Testis (tissue), 3 donors: Measurements from ENCODE around the gene ALS2CL. TPM values are rescaled to one million over a fixed set of nuclear protein-coding genes. Genes with fewer than 3 reads are reported as not detected.

Source experiments
- DNase-seq: peaks from one replicate; pipeline ENCODE4 v3.0.0-alpha.2; 2019
- H3K27ac ChIP-seq, 2 donors: fragments of 200-600 bp; sonication (generic); one replicate each; pipeline ENCODE4 v1.5.1; 2019
- H3K27me3 ChIP-seq: fragments of 200-600 bp; sonication (generic); one replicate; pipeline ENCODE4 v1.5.1; 2019
- H3K36me3 ChIP-seq: fragments of 200-600 bp; sonication (generic); one replicate; pipeline ENCODE4 v1.5.1; 2017; ENCODE audit warnings: low read depth; ENCODE audit errors: missing control alignments
- H3K4me1 ChIP-seq: fragments of 200-600 bp; sonication (generic); one replicate; pipeline ENCODE4 v1.5.1; 2019
- H3K4me3 ChIP-seq, 2 donors: fragments of 200-600 bp; sonication (generic); one replicate each; pipeline ENCODE4 v1.5.1; 2017 to 2019
- H3K9me3 ChIP-seq: fragments of 200-600 bp; sonication (generic); one replicate; pipeline ENCODE4 v1.5.1; 2017
- CTCF ChIP-seq, 3 experiments: fragments of 450-650 bp in 2 of 3; fragments of 200-600 bp in 1 of 3; sonication (generic) in 1 of 3; IDR thresholded peaks; one replicate each; pipeline ENCODE4 v1.5.1; 2016 to 2019; ENCODE audit warnings: antibody characterized with exemption in 3 of 3, mild to moderate bottlenecking in 2 of 3, moderate library complexity in 1 of 3
- POLR2A ChIP-seq: fragments of 450-650 bp; IDR thresholded peaks from one replicate; pipeline ENCODE4 v1.6.1; 2017; ENCODE audit warnings: antibody characterized with exemption, mild to moderate bottlenecking, moderate library complexity
- WGBS, 2 donors: methylation state at CpG; one replicate each; pipeline ENCODE4 v1.1.5; 2018; 5-methylcytosine and 5-hydroxymethylcytosine counted together
- intact Hi-C: fragments of 100-400 bp; cut with DNase I; formaldehyde crosslinking; loops from one replicate; pipeline ENCODE4 v1.15.1; 2023; ENCODE audit warnings: low total_unique reads
- polyA plus RNA-seq: library from polyadenylated mRNA; stranded (reverse); fragments of 350-450 nt; fragmentation: Illumina TruSeq; extraction: RNeasy Lipid Tissue Mini Kit (QIAGEN cat#74804); gene quantifications from one replicate; pipeline ENCODE4 v1.2.3, GENCODE V29; 2014; ENCODE audit warnings: low read depth, low replicate concordance; ENCODE audit not compliant: insufficient read depth
- total RNA-seq, 2 donors: library from RNA; depleted of rRNA; stranded (reverse); fragments of >200 nt; gene quantifications; one replicate each; pipeline ENCODE4 v1.2.3, GENCODE V29; 2016

Gene ALS2CL
- total and polyA plus RNA-seq, 3 donors from 2014 or later: 4.4 to 11.2 (median 5.4) TPM

GRCh38 chr3:46679681-46680080 lies 13.8 kb downstream of the ALS2CL start:
- 85 to 91% methylated on average over 5 of the region's 5 CpGs for WGBS, 2 donors
- TF ChIP-seq CTCF (IDR thresholded peaks at IDR 0.05) (no peak), POLR2A (no peak)
- intact Hi-C loops: no loop called here

DNA sequence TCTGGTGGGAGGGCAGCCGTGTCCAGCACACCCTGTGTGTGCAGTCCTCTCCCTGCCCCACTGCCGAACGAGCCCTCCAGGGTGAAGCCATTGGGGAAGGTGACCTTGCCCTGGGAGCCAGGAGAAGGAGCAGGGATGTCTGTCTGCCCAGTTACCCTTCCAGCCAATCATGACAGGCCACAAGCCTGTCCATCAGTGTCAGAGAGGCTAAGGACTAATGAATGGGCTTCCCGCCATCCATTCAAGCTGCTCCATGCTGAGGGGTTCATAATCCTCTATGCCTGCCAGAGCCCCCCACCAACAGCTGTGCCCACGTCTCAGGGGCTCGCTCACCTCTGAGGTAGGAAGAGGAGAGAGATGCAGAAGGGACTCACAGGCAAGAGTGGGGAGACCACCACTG lies 15.2 kb downstream of the ALS2CL start:
- no peaks in the 10 kb centered on the region for H3K27me3 ChIP-seq
- H3K4me1 ChIP-seq: no peaks in the 10 kb centered on the region
- H3K36me3 ChIP-seq: no peaks in the 10 kb centered on the region
- H3K4me3 ChIP-seq: no peak overlapping the region
- WGBS, 2 donors: 92 to 100% methylated on average over 3 to 6 of the region's 6 CpGs
- DNase-seq: no peak
- H3K27ac ChIP-seq: no peak overlapping the region
- H3K9me3 ChIP-seq: no peaks in the 10 kb centered on the region
- intact Hi-C loops: no loop called here
- TF ChIP-seq POLR2A (no peak), CTCF (IDR thresholded peaks at IDR 0.05) (no peak)

More at GRCh38 chr3:46679681-46680080, 13.8 kb downstream of the ALS2CL start:
- H3K27me3 ChIP-seq: no peaks in the 10 kb centered on the region
- no peak overlapping the region for H3K4me3 ChIP-seq
- H3K27ac ChIP-seq: no peak overlapping the region
- no peak for DNase-seq
- no peaks in the 10 kb centered on the region for H3K4me1 ChIP-seq
- no peaks in the 10 kb centered on the region for H3K9me3 ChIP-seq
- no peaks in the 10 kb centered on the region for H3K36me3 ChIP-seq

DNA sequence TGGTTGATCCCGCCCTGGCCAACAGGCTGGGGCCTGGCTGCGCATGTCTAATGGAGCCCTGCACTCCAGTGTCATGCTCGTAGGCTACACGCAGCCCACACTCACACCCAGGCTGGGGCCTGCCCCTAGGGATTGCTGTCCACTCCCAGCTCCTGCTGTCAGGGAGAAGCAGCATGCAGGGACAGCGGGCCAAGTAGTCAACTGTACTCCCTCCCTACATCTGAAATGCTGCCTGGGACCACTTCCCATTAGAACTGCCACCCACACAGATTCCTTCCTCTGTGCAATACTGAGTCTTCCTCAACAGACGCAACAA lies 16.1 kb downstream of the ALS2CL start:
- intact Hi-C loops: no loop called here
- Histone ChIP-seq H3K4me3 (no peak overlapping the region), H3K36me3 (no peaks in the 10 kb centered on the region), H3K9me3 (no peaks in the 10 kb centered on the region), H3K27me3 (no peaks in the 10 kb centered on the region), H3K27ac (no peak overlapping the region), H3K4me1 (no peaks in the 10 kb centered on the region)
- 69 to 86% methylated on average over 2 to 6 of the region's 6 CpGs for WGBS, 2 donors
- TF ChIP-seq POLR2A (no peak), CTCF (IDR thresholded peaks at IDR 0.05) (no peak)
- DNase-seq: no peak

DNA sequence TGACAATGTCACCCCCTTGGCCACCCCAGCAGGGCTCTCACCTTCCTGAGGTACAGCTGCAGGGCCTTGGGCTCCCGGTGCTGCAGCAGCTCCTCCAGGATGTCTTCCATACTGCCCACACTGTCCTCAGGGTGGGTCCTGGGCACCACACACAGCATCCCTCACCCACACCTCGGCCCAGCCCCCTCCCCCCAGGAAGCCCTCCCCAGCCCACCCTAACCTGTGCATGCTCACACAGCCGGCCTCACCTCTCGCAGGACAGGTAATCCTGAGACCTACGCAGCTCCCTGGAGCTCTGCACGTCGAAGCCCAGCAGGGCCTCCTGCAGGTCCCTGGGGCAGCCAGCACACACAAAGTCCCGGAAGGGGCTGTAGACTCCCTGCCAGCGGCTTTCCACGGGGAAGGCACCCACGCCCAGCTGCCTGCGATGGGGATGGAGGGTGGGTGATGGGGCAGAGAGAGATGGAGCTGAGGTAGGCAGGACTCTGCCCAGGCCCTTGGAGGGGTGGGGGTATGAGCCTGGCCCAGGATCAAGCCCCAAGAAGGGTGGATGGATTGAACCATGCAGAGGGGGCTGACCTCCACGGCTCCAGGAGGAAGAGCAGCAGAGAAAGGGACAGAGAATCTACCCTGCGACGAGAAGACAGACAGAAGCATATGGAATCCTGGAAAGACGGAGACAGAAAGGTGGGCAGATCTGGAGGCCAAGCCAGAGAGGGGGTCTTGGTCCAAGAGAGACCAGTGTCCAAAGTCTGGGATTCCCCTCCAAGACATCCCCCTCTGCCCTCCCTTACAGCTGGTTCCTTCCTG lies 16.7 kb downstream of the ALS2CL start:
- TF ChIP-seq POLR2A (no peak), CTCF (IDR thresholded peaks at IDR 0.05) (no peak)
- H3K36me3 ChIP-seq: no peaks in the 10 kb centered on the region
- H3K4me1 ChIP-seq: no peaks in the 10 kb centered on the region
- no peak overlapping the region for H3K27ac ChIP-seq
- DNase-seq: no peak
- WGBS, 2 donors: 72 to 93% methylated on average over 5 to 16 of the region's 16 CpGs
- no peaks in the 10 kb centered on the region for H3K27me3 ChIP-seq
- H3K4me3 ChIP-seq: no peak overlapping the region
- intact Hi-C loops: no loop called here
- H3K9me3 ChIP-seq: no peaks in the 10 kb centered on the region
